ENCODE results near the gene BRSK1. TPM values are rescaled to one million over a fixed set of nuclear protein-coding genes. Genes with fewer than 3 reads are reported as not detected.

The BRSK1 gene
- total and polyA plus RNA-seq, 2 donors from 2014 or later = 1.4 to 6.5 TPM

DNA sequence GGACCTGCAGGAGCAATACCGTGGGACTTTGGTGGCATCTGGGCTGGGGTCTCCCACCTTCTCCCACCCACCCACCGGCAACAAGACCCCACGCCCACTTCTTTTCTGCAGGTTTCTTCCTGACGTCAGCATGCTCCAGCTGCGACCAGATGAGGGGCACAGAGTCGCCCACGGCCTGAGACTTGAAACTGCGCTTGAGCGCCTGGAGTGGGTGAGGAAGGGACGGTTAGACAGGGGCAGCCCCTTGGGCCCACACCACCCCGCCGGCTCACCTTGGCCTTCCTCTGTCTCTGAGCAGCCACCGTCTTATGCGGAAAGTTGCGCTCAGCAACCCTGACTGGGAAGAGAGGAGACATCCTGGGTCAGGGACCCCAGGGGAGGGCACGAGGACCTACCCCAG lies 77.1 kb downstream of the BRSK1 start:
- FAIRE-seq = no peak
- no peaks in the 10 kb centered on the region for H3K4me1 ChIP-seq (ENCODE audit: control insufficient read depth in 2 of 3, insufficient read depth in 2 of 3, low read depth in 1 of 3, low read length in 3 of 3)
- no peaks in the 10 kb centered on the region for H3K9me3 ChIP-seq (ENCODE audit: control insufficient read depth in 2 of 3, insufficient read depth in 1 of 3, low read length in 3 of 3)
- H3K36me3 ChIP-seq (ENCODE audit: control insufficient read depth in 2 of 3, insufficient read depth in 3 of 3, low read length in 3 of 3) = no peaks in the 10 kb centered on the region
- TF ChIP-seq, protein P1, sequence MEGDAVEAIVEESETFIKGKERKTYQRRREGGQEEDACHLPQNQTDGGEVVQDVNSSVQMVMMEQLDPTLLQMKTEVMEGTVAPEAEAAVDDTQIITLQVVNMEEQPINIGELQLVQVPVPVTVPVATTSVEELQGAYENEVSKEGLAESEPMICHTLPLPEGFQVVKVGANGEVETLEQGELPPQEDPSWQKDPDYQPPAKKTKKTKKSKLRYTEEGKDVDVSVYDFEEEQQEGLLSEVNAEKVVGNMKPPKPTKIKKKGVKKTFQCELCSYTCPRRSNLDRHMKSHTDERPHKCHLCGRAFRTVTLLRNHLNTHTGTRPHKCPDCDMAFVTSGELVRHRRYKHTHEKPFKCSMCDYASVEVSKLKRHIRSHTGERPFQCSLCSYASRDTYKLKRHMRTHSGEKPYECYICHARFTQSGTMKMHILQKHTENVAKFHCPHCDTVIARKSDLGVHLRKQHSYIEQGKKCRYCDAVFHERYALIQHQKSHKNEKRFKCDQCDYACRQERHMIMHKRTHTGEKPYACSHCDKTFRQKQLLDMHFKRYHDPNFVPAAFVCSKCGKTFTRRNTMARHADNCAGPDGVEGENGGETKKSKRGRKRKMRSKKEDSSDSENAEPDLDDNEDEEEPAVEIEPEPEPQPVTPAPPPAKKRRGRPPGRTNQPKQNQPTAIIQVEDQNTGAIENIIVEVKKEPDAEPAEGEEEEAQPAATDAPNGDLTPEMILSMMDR (IDR thresholded peaks at IDR 0.05; ENCODE audit: borderline replicate concordance, extremely low read depth, insufficient read depth) = no peak
- peak in 1 of 5 donors; percentile 63 for DNase-seq
- intact Hi-C loops (cut with DNase I) = no loop called here
- no peaks in the 10 kb centered on the region for H3K27me3 ChIP-seq (ENCODE audit: control insufficient read depth, insufficient read depth, low read length)
- no peak overlapping the region for H3K4me3 ChIP-seq (ENCODE audit: low read length in 3 of 3)
- no peak overlapping the region for H3K27ac ChIP-seq (ENCODE audit: low read depth in 2 of 2, low read length in 2 of 2)
- H3K9ac ChIP-seq (ENCODE audit: low read length in 3 of 3) = no peak overlapping the region

Small RNAs within 50 kb of the gene (microRNA-seq; reads per million reads assigned to microRNA genes)
- not detected for gene MIR6802
- 2.4 reads per million for gene MIR6803

Other genes starting within 250 kb of the BRSK1 start
- 0.35 TPM for gene GP6, start 245.7 kb upstream of the BRSK1 start, total RNA-seq
- 0.73 TPM for gene GP6, start 245.7 kb upstream of the BRSK1 start, polyA plus RNA-seq (ENCODE audit: insufficient read depth, low read depth, low replicate concordance)
- 38.7 TPM for gene RDH13, start 220.8 kb upstream of the BRSK1 start, total RNA-seq
- 24.9 TPM for gene RDH13, start 220.8 kb upstream of the BRSK1 start, polyA plus RNA-seq (ENCODE audit: insufficient read depth, low read depth, low replicate concordance)
- gene EPS8L1, start 208.1 kb upstream of the BRSK1 start, total RNA-seq = 95.0 TPM
- gene EPS8L1, start 208.1 kb upstream of the BRSK1 start, polyA plus RNA-seq (ENCODE audit: insufficient read depth, low read depth, low replicate concordance) = 45.4 TPM
- gene PPP1R12C, start 166.4 kb upstream of the BRSK1 start, total RNA-seq = 146 TPM
- gene PPP1R12C, start 166.4 kb upstream of the BRSK1 start, polyA plus RNA-seq (ENCODE audit: insufficient read depth, low read depth, low replicate concordance) = 89.0 TPM
- gene TNNT1, start 134.8 kb upstream of the BRSK1 start, total RNA-seq = not detected
- not detected for gene TNNT1, start 134.8 kb upstream of the BRSK1 start, polyA plus RNA-seq (ENCODE audit: insufficient read depth, low read depth, low replicate concordance)
- 0.41 TPM for gene TNNI3, start 126.3 kb upstream of the BRSK1 start, total RNA-seq
- 1.7 TPM for gene TNNI3, start 126.3 kb upstream of the BRSK1 start, polyA plus RNA-seq (ENCODE audit: insufficient read depth, low read depth, low replicate concordance)
- 11.4 TPM for gene DNAAF3, start 117.4 kb upstream of the BRSK1 start, total RNA-seq
- 5.1 TPM for gene DNAAF3, start 117.4 kb upstream of the BRSK1 start, polyA plus RNA-seq (ENCODE audit: insufficient read depth, low read depth, low replicate concordance)
- not detected for gene SYT5, start 103.7 kb upstream of the BRSK1 start, total RNA-seq
- not detected for gene SYT5, start 103.7 kb upstream of the BRSK1 start, polyA plus RNA-seq (ENCODE audit: insufficient read depth, low read depth, low replicate concordance)
- 2.8 TPM for gene PTPRH, start 74.5 kb upstream of the BRSK1 start, total RNA-seq
- gene PTPRH, start 74.5 kb upstream of the BRSK1 start, polyA plus RNA-seq (ENCODE audit: insufficient read depth, low read depth, low replicate concordance) = not detected
- 3.3 TPM for gene TMEM86B, start 55.2 kb upstream of the BRSK1 start, total RNA-seq
- gene TMEM86B, start 55.2 kb upstream of the BRSK1 start, polyA plus RNA-seq (ENCODE audit: insufficient read depth, low read depth, low replicate concordance) = 4.6 TPM
- gene PPP6R1, start 25.0 kb upstream of the BRSK1 start, total RNA-seq = 61.6 TPM
- 30.6 TPM for gene PPP6R1, start 25.0 kb upstream of the BRSK1 start, polyA plus RNA-seq (ENCODE audit: insufficient read depth, low read depth, low replicate concordance)
- 37.6 TPM for gene HSPBP1, start 3.9 kb upstream of the BRSK1 start, total RNA-seq
- 55.9 TPM for gene HSPBP1, start 3.9 kb upstream of the BRSK1 start, polyA plus RNA-seq (ENCODE audit: insufficient read depth, low read depth, low replicate concordance)
- gene TMEM150B, start 41.3 kb downstream of the BRSK1 start, total RNA-seq = 3.6 TPM
- gene TMEM150B, start 41.3 kb downstream of the BRSK1 start, polyA plus RNA-seq (ENCODE audit: insufficient read depth, low read depth, low replicate concordance) = 5.4 TPM
- gene KMT5C, start 55.9 kb downstream of the BRSK1 start, total RNA-seq = 13.0 TPM
- gene KMT5C, start 55.9 kb downstream of the BRSK1 start, polyA plus RNA-seq (ENCODE audit: insufficient read depth, low read depth, low replicate concordance) = 4.1 TPM
- 3.8 TPM for gene COX6B2, start 70.7 kb downstream of the BRSK1 start, total RNA-seq
- gene COX6B2, start 70.7 kb downstream of the BRSK1 start, polyA plus RNA-seq (ENCODE audit: insufficient read depth, low read depth, low replicate concordance) = 0.62 TPM
- not detected for gene GARIN5B, start 79.3 kb downstream of the BRSK1 start, total RNA-seq
- gene GARIN5B, start 79.3 kb downstream of the BRSK1 start, polyA plus RNA-seq (ENCODE audit: insufficient read depth, low read depth, low replicate concordance) = not detected
- 0.47 TPM for gene IL11, start 86.5 kb downstream of the BRSK1 start, total RNA-seq
- 0.37 TPM for gene IL11, start 86.5 kb downstream of the BRSK1 start, polyA plus RNA-seq (ENCODE audit: insufficient read depth, low read depth, low replicate concordance)
- gene TMEM190, start 92.8 kb downstream of the BRSK1 start, total RNA-seq = not detected
- gene TMEM190, start 92.8 kb downstream of the BRSK1 start, polyA plus RNA-seq (ENCODE audit: insufficient read depth, low read depth, low replicate concordance) = not detected
- 24.3 TPM for gene TMEM238, start 100.3 kb downstream of the BRSK1 start, total RNA-seq
- 8.1 TPM for gene TMEM238, start 100.3 kb downstream of the BRSK1 start, polyA plus RNA-seq (ENCODE audit: insufficient read depth, low read depth, low replicate concordance)
- 1,259 TPM for gene RPL28, start 101.9 kb downstream of the BRSK1 start, total RNA-seq
- gene RPL28, start 101.9 kb downstream of the BRSK1 start, polyA plus RNA-seq (ENCODE audit: insufficient read depth, low read depth, low replicate concordance) = 1,453 TPM
- gene UBE2S, start 123.8 kb downstream of the BRSK1 start, total RNA-seq = 16.8 TPM
- gene UBE2S, start 123.8 kb downstream of the BRSK1 start, polyA plus RNA-seq (ENCODE audit: insufficient read depth, low read depth, low replicate concordance) = 20.8 TPM
- gene SHISA7, start 159.3 kb downstream of the BRSK1 start, total RNA-seq = not detected
- gene SHISA7, start 159.3 kb downstream of the BRSK1 start, polyA plus RNA-seq (ENCODE audit: insufficient read depth, low read depth, low replicate concordance) = not detected
- gene ISOC2, start 177.6 kb downstream of the BRSK1 start, total RNA-seq = 45.9 TPM
- 326 TPM for gene ISOC2, start 177.6 kb downstream of the BRSK1 start, polyA plus RNA-seq (ENCODE audit: insufficient read depth, low read depth, low replicate concordance)
- not detected for gene C19orf85, start 180.8 kb downstream of the BRSK1 start, total RNA-seq
- gene C19orf85, start 180.8 kb downstream of the BRSK1 start, polyA plus RNA-seq (ENCODE audit: insufficient read depth, low read depth, low replicate concordance) = not detected
- gene ZNF628, start 192.6 kb downstream of the BRSK1 start, total RNA-seq = 12.0 TPM
- 2.3 TPM for gene ZNF628, start 192.6 kb downstream of the BRSK1 start, polyA plus RNA-seq (ENCODE audit: insufficient read depth, low read depth, low replicate concordance)
- gene NAT14, start 201.2 kb downstream of the BRSK1 start, total RNA-seq = 42.6 TPM
- gene NAT14, start 201.2 kb downstream of the BRSK1 start, polyA plus RNA-seq (ENCODE audit: insufficient read depth, low read depth, low replicate concordance) = 45.0 TPM
- gene SSC5D, start 204.4 kb downstream of the BRSK1 start, total RNA-seq = 9.4 TPM
- 2.2 TPM for gene SSC5D, start 204.4 kb downstream of the BRSK1 start, polyA plus RNA-seq (ENCODE audit: insufficient read depth, low read depth, low replicate concordance)